Left ventricle myocardium inferior (tissue), 1 donor: ENCODE measurements around the gene ZNF821. TPM values are rescaled to one million over a fixed set of nuclear protein-coding genes. Genes with fewer than 3 reads are reported as not detected.

Source experiments
- DNase-seq: peaks from one replicate; pipeline ENCODE4 v3.0.0-alpha.2; 2020
- H3K27ac ChIP-seq: fragments of 200-600 bp; replicated peaks from 2 replicates; pipeline ENCODE4 v1.8.0; 2021
- H3K27me3 ChIP-seq: fragments of 200-600 bp; 2 replicates; pipeline ENCODE4 v1.8.0; 2021; ENCODE audit warnings: low read depth
- H3K36me3 ChIP-seq: fragments of 200-600 bp; 2 replicates; pipeline ENCODE4 v1.8.0; 2021
- H3K4me1 ChIP-seq: fragments of 200-600 bp; 2 replicates; pipeline ENCODE4 v1.8.0; 2021
- H3K4me3 ChIP-seq: fragments of 200-600 bp; 2 replicates; pipeline ENCODE4 v1.8.0; 2021; ENCODE audit warnings: mild to moderate bottlenecking, moderate library complexity
- H3K9me3 ChIP-seq: fragments of 200-600 bp; replicated peaks from 2 replicates; pipeline ENCODE4 v1.8.0; 2021
- intact Hi-C: fragments of 100-400 bp; cut with micrococcal nuclease; formaldehyde crosslinking; loops from one replicate; pipeline ENCODE4 v1.11.0; 2022
- total RNA-seq: library from RNA; stranded (reverse); fragmentation: NEBNext Ultra II Directional; extraction: Animal tissue kit (Norgen Biotek cat#: 25700); gene quantifications from one replicate; pipeline ENCODE4 v1.2.1, GENCODE V29; 2021
- TF ChIP-seq, protein P1 (sequence below): fragments of 200-600 bp; IDR thresholded peaks from 2 replicates; pipeline ENCODE4 v1.8.0; 2021; ENCODE audit warnings: antibody characterized with exemption, mild to moderate bottlenecking, borderline replicate concordance
- donor health status: DM: no; HTN: yes; CAD: no; lungs with severe emphysema.

ZNF821 gene
- total RNA-seq, 1 donor from 2014 or later, result 3.0 TPM

DNA sequence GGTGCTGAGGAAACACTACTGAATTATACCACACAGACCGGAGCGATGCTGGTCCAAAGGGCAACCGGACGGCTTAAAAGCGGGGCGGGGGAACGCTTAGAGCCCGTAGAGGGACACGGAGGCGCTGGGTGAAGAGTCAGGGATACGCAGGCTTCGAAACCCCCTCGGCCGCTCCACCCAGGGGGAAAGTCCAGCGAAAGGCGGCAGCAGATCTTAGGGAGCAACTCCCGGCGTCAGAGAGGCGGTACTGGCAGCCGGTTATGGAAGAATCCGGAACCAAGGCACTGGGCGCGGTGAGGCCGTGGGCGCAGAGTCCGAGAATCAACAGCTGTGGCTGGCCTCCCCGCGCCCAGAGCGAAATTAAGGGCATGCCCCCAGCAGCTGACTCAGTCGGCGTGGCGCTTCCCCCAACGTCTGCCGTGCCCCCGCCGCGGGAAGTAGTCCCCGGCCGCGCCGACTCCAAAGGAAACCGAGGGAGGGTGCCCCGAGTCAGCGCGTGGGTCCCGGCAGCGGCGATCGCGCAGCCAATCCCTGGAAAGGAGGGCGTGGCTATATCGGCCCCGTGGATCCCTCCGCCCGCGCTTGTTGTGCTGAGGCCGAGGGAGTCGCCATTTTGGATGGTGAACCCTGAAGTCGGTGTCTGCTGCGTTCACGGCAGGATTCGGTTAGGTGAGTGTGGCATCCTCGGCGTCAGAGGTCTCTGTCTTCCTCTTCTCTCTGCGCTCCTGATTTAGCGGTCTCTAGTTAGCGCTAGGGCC, 11.1 kb upstream of the ZNF821 start, which contains the start of gene IST1:
TSS of gene IST1 (plus strand) at position 611 of the 758 bp plus-strand sequence. CDS start 20,110 bp downstream, outside the sequence.
- Histone ChIP-seq H3K4me3 (peak within 1 kb of the TSS; percentile 81), H3K36me3 (no peaks in the 10 kb centered on the region), H3K4me1 (peaks cover 62% of the 10 kb centered on the region), H3K27ac (peak within 1 kb of the TSS; percentile 97), H3K9me3 (no peaks in the 10 kb centered on the region), H3K27me3 (no peaks in the 10 kb centered on the region)
- peak; percentile 99 for DNase-seq
- TF ChIP-seq, protein P1, sequence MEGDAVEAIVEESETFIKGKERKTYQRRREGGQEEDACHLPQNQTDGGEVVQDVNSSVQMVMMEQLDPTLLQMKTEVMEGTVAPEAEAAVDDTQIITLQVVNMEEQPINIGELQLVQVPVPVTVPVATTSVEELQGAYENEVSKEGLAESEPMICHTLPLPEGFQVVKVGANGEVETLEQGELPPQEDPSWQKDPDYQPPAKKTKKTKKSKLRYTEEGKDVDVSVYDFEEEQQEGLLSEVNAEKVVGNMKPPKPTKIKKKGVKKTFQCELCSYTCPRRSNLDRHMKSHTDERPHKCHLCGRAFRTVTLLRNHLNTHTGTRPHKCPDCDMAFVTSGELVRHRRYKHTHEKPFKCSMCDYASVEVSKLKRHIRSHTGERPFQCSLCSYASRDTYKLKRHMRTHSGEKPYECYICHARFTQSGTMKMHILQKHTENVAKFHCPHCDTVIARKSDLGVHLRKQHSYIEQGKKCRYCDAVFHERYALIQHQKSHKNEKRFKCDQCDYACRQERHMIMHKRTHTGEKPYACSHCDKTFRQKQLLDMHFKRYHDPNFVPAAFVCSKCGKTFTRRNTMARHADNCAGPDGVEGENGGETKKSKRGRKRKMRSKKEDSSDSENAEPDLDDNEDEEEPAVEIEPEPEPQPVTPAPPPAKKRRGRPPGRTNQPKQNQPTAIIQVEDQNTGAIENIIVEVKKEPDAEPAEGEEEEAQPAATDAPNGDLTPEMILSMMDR, result no peak
- intact Hi-C loops, result no loop called here

DNA sequence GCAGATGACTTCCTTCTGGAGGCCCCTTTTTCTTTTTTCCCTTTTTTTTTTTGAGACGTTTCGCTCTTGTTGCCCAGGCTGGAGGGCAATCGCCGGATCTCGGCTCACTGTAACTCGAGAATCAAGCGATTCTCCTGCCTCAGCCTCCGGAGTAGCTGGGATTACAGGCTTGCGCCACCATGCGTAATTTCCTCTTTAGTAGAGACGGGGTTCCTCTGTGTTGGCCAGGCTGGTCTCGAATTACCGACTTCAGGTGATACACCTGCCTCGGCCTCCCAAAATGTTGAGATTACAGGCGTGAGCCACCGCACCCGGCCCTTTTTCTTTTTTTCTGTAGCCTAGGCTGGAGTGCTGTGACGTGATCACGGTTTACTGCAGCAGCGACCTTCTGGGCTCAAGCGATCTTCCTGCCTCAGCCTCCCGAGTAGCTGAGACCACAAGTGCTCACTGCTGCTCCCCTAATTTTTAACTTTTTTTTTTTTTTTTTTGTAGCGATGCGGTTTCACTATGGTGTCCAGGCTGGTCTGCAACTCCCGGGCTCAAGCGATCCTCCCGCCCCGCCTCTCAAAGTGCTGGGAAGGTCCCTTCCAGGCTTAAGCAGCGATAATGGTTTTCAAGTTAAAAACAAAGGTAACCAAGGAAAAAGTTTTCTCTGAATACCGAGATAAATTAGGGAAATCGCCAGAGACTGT, 10.4 kb upstream of the ZNF821 start:
- Histone ChIP-seq H3K9me3 (no peaks in the 10 kb centered on the region), H3K36me3 (no peaks in the 10 kb centered on the region), H3K27ac (peak overlapping the region; percentile 97), H3K4me3 (peak overlapping the region; percentile 81), H3K4me1 (peaks cover 55% of the 10 kb centered on the region), H3K27me3 (no peaks in the 10 kb centered on the region)
- DNase-seq, result peak; percentile 37
- intact Hi-C loops, result no loop called here
- TF ChIP-seq, protein P1, result peak; percentile 28

DNA sequence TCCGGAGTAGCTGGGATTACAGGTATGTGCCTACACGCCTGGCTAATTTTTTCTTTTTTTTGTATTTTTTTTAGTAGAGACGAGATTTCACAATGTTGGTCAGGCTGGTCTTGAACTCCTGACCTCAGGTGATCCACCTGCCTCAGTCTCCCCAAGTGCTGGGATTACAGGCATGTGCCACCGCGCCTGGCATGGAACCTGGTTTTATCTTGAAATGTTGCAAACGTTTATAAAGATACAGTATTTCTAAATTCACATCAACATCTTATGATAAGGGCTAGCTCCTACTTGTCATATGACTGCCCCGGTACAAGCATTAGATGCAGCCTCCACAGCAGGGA, 9.9 kb upstream of the ZNF821 start:
- intact Hi-C loops, result no loop called here

DNA sequence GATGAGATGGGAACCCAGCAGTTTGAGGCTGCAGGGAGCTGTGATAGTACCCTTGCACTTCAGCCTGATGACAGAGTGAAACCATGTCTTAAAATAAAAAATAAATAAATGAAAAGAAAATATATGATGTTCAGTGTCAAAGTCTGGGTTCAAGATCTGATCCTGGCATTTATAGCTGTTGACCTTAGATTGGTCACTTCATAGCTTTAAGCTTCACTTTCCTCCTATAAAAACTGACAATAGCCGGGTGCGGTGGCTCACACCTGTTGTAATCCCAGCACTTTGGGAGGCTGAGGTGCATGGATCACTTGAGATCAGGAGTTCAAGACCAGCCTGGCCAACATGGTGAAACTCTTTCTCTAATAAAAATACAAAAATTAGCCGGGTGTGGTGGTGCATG, 5.2 kb upstream of the ZNF821 start:
- no peak overlapping the region for H3K4me3 ChIP-seq
- DNase-seq, result no peak
- H3K9me3 ChIP-seq, result no peaks in the 10 kb centered on the region
- intact Hi-C loops, result no loop called here
- TF ChIP-seq, protein P1, result no peak
- H3K27me3 ChIP-seq, result no peaks in the 10 kb centered on the region
- peaks cover 16% of the 10 kb centered on the region for H3K4me1 ChIP-seq
- no peaks in the 10 kb centered on the region for H3K36me3 ChIP-seq
- no peak overlapping the region for H3K27ac ChIP-seq

More for the DNA sequence above, 9.9 kb upstream of the ZNF821 start:
- peak overlapping the region; percentile 81 for H3K4me3 ChIP-seq
- TF ChIP-seq, protein P1, result no peak
- no peaks in the 10 kb centered on the region for H3K36me3 ChIP-seq
- no peaks in the 10 kb centered on the region for H3K9me3 ChIP-seq
- H3K4me1 ChIP-seq, result peaks cover 50% of the 10 kb centered on the region
- no peak for DNase-seq
- H3K27me3 ChIP-seq, result no peaks in the 10 kb centered on the region
- peak overlapping the region; percentile 97 for H3K27ac ChIP-seq

DNA sequence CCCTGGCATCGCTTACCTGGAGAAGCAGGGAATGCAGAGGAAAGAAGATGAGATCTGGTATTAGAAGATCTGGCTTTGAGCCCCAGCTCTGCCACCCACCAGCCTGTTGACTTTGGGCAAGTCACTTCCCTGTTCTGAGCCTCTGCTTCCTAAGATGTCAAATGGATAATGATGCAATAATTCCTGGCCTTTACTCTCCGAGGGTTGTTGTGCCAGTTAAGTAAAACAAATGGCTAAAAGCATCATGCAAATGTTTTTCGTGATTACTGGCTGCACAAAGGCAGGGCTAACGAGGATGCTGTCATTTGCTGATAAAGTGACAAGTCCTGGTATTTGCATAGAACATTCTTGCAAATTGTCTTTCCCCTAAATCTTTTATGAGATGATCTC, 1.3 kb upstream of the ZNF821 start:
- Histone ChIP-seq H3K9me3 (no peaks in the 10 kb centered on the region), H3K4me1 (peaks cover 32% of the 10 kb centered on the region), H3K4me3 (no peak overlapping the region), H3K36me3 (peaks cover 7% of the 10 kb centered on the region), H3K27me3 (no peaks in the 10 kb centered on the region), H3K27ac (no peak overlapping the region)
- TF ChIP-seq, protein P1, result no peak
- DNase-seq, result no peak
- intact Hi-C loops, result no loop called here
